ENCODE data around the gene LUC7L3.

LUC7L3 gene

DNA sequence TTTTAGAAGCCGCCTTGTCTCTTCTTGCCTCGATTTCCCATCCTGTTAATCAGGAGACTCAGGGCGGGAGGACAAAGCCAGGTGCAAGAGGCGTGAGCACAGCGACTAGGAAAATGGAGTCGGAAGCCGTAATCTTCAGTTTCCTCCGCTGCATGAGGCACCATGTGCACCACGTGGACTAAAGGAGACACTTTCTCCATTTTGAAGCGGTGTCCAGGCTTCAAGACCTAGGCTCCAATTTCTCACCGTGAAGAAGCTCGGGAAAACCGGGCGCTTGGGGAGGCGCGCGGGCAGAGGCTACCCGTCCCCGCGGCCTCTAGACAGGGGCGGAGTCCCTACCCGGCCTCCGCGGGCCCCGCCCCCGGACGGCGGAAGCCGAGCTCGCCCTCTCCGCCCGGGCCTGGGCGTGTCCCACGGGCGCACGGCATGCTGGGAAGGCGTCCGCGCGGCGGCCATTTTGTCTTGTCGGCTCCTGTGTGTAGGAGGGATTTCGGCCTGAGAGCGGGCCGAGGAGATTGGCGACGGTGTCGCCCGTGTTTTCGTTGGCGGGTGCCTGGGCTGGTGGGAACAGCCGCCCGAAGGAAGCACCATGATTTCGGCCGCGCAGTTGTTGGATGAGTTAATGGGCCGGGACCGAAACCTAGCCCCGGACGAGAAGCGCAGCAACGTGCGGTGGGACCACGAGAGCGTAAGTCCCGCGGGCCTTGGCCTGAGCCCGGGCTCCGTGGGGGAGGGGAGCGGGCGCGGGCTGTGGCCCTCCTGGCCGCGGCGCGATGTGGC is at the start of gene LUC7L3:
Gene LUC7L3 (plus strand): TSS at position 460 of the 780 bp plus-strand sequence. CDS start 130 bp downstream, at position 590.
- H3K4me3 Mint-ChIP-seq: peak within 1 kb of the TSS; percentile 96 to 98 (median 96)
- H3K27me3 Mint-ChIP-seq (ENCODE audit: low read depth): no peaks in the 10 kb centered on the region
- H3K4me1 Mint-ChIP-seq: peaks cover 24% of the 10 kb centered on the region
- H3K27ac Mint-ChIP-seq: peak within 1 kb of the TSS; percentile 86 to 100 (median 100)
- H3K9me3 Mint-ChIP-seq: no peaks in the 10 kb centered on the region
- no peak for TF ChIP-seq CTCF (IDR thresholded peaks at IDR 0.05; ENCODE audit: unreplicated experiment in 3 of 3)
- H3K36me3 Mint-ChIP-seq (ENCODE audit: low read depth): peaks cover 3% of the 10 kb centered on the region

DNA sequence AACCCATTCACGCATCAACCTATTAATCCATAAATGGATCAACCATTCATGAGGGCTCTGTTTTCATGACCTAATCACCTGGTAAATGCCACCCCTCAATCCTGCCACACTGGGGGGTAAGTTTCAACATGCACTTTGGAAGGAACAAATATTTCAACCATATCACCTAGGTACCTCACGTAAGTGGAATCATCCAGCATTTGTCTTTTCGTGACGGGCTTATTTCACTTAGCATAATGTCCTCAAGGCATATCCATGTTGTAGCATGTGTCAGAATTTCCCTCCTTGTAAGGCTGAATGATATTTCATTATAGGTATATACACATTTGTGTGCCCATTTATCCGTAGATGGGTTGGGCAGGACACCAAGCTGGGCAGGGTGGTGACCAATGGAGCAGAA is 47.3 kb upstream of the LUC7L3 start:
- Mint-ChIP-seq H3K9me3 (no peaks in the 10 kb centered on the region), H3K4me1 (no peaks in the 10 kb centered on the region), H3K27me3 (ENCODE audit: low read depth) (peaks cover 11% of the 10 kb centered on the region), H3K27ac (peak overlapping the region in 1 of 3 experiments; percentile 31), H3K4me3 (no peak overlapping the region), H3K36me3 (ENCODE audit: low read depth) (no peaks in the 10 kb centered on the region)
- no peak for TF ChIP-seq CTCF (IDR thresholded peaks at IDR 0.05; ENCODE audit: unreplicated experiment in 3 of 3)

- TF ChIP-seq CTCF (IDR thresholded peaks at IDR 0.05; ENCODE audit: unreplicated experiment in 3 of 3): no peak
- Mint-ChIP-seq H3K27me3 (ENCODE audit: low read depth) (peaks cover 11% of the 10 kb centered on the region), H3K27ac (no peak overlapping the region), H3K9me3 (no peaks in the 10 kb centered on the region), H3K4me1 (no peaks in the 10 kb centered on the region), H3K4me3 (no peak overlapping the region), H3K36me3 (ENCODE audit: low read depth) (no peaks in the 10 kb centered on the region)
These were observed 46.4 kb upstream of the LUC7L3 start for GRCh38 chr17:50672831-50673551.

GRCh38 chr17:50675190-50675589 is 44.2 kb upstream of the LUC7L3 start:
- TF ChIP-seq CTCF (IDR thresholded peaks at IDR 0.05; ENCODE audit: unreplicated experiment in 3 of 3): no peak
- Mint-ChIP-seq H3K27ac (no peak overlapping the region), H3K4me3 (no peak overlapping the region), H3K9me3 (no peaks in the 10 kb centered on the region), H3K27me3 (ENCODE audit: low read depth) (peaks cover 11% of the 10 kb centered on the region), H3K4me1 (no peaks in the 10 kb centered on the region), H3K36me3 (ENCODE audit: low read depth) (no peaks in the 10 kb centered on the region)

DNA sequence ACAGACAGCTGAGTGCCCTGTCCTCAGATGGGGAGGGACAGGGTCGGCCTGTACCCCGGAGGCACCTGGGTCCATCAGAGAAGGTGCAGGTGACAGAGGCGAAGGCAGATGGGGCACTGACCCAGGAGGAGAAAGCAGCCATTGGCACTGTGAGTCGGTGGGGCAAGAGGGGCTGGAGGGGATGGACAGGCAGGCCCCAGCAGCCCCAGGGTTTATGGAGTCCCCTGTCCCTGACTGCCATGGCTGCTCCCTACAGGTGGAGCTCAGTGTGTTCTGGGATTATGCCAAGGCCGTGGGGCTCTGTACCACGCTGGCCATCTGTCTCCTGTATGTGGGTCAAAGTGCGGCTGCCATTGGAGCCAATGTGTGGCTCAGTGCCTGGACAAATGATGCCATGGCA is 43.8 kb upstream of the LUC7L3 start:
- Mint-ChIP-seq H3K4me1 (no peaks in the 10 kb centered on the region), H3K4me3 (no peak overlapping the region), H3K27me3 (ENCODE audit: low read depth) (peaks cover 11% of the 10 kb centered on the region), H3K9me3 (no peaks in the 10 kb centered on the region), H3K27ac (no peak overlapping the region), H3K36me3 (ENCODE audit: low read depth) (no peaks in the 10 kb centered on the region)
- no peak for TF ChIP-seq CTCF (IDR thresholded peaks at IDR 0.05; ENCODE audit: unreplicated experiment in 3 of 3)

Data from nephron (organoid).